Measurements from ENCODE around the gene TIMMDC1.
"Not testable (repeated sequence)": the region's sequence is repeated elsewhere in the genome, so short reads cannot be mapped to it uniquely, and the experiment has no call there.

TIMMDC1 gene

DNA sequence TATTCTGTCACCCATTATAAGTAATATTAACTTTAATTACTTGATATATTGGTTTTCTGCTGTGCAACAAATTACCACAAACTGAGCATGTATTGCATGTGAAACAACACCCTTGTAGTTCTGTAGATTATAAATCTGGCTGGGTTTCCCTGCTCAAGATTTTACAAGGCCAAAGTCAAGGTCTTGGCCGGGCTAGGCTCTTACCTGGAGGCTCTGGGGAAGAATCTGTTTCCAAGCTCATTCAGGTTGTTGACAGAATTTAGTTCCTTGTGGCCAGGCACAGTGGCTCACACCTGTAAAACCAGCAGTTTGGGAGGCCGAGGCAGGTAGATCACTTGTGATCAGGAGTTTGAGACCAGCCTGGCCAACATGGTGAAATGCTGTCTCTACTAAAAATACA is 16.3 kb downstream of the TIMMDC1 start:
- DNase-seq, result no peak

GRCh38 chr3:119517112-119517511 is 18.8 kb downstream of the TIMMDC1 start:
- DNase-seq, result no peak

DNA sequence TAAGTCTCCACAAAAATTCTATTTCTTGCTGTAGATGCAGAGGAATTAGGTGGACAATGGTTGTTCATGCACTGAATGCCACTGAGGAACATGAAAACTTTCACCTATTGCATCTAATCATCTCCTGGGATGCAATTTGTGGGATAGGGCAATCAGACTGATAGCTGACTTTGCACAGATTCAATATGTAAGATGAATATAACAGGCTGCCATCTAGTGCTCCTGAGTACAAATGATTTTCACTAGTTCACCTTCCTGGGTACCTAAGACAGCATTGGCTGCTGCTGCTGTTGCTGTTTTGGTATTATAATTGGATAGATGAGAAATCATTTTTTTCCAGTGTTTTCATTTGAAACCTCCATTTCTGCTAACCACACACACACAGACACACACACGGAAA is 19.7 kb downstream of the TIMMDC1 start:
- DNase-seq, result no peak

DNA sequence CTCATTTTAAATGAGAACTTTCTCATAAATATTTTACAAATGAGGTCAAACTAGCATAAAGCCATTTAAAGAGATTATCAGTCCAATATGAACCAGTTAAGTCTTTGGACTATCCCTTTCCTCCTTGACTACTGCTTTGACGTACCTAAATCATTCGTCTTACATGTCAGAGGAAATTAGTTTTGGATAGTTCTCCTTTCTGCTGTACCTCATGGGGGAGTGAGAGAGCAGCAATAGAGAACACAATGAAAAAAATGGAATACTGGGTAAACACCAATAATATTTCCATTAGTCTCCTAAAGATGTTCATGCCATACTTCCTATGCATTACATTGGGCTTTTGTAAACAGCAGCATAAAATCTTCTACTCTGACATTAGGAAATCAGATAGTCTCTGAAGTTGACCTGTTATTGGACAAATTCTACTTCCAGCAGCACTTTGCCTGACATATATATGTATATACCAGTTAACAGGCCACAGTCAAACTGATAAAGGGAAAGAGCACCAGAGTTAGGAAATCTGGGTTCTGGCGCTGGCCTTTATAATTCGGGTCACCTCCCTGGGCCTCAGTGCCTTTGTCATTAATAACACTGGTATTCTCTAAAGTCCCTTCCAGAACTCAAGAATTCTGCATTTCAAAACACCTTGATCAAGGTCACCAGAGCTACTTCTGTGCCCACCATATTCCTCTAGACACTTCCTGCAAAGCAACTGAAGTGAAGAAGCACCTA is 26.8 kb downstream of the TIMMDC1 start:
- DNase-seq, result peak; percentile 23

- no peak for DNase-seq
Measured at GRCh38 chr3:119527714-119528113, 29.4 kb downstream of the TIMMDC1 start.

- DNase-seq, result no peak
Measured at GRCh38 chr3:119529883-119530282, 31.5 kb downstream of the TIMMDC1 start.

DNA sequence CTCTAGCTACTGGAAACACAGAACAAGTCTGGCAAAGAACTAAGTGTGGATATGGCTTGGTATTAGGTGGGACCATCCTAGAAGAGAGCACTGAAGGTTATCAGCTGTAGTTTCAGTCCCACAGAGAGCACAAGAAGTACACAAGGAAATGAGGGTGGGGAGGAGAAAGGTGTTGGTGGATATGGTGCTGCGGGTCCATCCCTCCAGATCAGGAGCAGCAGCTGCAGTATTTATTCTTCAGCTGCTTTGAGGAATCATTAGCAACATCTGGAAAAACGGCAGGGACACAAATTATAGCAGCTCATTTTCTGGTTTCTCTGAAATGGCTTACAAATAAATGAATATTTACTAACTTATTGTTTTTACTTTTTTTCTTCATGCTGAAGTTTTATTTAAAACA is 32.1 kb downstream of the TIMMDC1 start:
- no peak for DNase-seq

GRCh38 chr3:119531151-119531550 is 32.8 kb downstream of the TIMMDC1 start:
- DNase-seq, result no peak

DNA sequence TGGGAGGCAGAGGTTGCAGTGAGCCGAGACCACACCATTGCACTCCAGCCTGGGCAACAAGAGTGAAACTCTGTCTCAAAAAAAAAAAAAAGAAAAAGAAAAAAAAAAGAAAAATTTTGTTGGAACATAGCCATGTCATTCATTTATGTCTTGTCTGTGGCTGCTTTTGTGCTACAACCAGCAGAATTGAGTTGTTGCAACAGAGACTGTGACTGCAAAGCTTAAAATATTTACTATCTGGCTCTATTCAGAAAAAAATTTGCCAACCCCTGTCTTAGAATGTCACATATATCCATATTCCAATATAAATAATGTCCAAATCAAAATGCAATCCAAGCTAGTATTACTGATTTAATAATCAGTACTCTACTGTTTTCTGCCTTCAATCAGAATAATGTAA is 35.9 kb downstream of the TIMMDC1 start:
- no peak for DNase-seq

- DNase-seq, result no peak
Measured at GRCh38 chr3:119536757-119537156, 38.4 kb downstream of the TIMMDC1 start.

- no peak for DNase-seq
Measured at GRCh38 chr3:119538772-119539171, 40.4 kb downstream of the TIMMDC1 start.

GRCh38 chr3:119541547-119541946 is 43.2 kb downstream of the TIMMDC1 start:
- no peak for DNase-seq

DNA sequence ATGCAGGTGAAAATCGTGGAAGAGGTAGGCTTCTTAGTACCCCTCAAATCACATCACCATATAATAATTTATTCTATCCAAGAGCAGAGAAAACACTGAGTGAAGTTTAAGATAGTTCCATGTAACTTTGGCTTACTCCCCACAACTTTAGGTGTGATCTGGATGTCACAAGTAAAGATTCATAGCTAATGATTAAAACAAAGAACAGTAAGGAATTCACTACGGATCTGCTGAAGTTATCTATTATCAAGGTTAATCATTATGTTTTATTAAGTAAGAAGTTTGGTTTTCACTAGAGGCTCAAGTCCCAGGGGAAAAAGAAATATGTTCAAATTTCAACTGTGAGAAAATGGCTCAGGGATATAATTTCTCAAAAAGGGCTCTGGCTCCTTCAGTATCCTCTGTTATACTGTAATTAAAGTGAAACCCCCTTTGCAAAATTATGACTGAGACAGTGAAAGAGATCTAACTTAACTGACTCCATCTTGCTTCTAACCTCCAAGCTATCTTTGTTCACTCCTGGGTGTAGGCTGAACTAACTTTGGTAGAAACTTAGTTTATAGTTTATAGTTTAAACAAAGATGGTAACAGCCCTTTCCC is 43.9 kb downstream of the TIMMDC1 start:
- DNase-seq, result no peak

DNA sequence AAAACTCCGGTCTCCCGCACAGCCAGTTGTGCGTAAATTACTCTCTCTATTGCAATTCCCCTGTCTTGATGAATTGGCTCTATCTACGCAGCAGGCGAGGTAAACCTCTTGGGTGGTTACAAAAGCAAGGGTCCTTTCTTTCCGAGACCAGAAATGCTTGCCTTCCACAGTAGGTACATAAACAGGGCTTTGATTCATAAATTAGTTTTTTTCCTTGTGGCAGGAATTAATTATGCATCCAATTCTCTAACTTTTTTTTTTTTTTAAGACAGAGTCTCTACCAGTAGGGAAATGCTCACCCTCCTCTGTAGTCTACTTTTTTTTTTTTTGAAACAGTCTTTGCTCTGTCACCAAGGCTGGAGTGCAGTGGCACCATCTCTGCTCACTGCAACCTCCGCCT is 44.8 kb downstream of the TIMMDC1 start:
- DNase-seq, result no peak

DNA sequence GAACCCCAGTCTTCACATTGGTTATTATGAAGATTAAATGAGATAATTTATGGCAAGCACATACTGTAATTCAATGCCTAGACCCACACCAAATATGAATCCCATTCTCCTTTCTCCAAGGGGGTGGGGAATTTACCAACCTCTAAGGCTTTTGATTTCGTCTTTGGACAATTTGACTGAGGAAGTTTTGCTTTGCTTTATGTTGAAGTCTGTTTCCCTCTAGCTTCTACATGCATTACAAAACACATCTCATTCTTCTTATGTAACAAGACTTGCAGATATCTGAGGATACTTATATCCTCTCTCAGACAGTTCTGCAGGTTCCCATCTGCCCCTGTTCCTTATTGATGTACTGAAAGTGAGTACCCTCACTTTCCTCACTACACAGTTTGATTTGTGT is 48.9 kb downstream of the TIMMDC1 start:
- no peak for DNase-seq

DNA sequence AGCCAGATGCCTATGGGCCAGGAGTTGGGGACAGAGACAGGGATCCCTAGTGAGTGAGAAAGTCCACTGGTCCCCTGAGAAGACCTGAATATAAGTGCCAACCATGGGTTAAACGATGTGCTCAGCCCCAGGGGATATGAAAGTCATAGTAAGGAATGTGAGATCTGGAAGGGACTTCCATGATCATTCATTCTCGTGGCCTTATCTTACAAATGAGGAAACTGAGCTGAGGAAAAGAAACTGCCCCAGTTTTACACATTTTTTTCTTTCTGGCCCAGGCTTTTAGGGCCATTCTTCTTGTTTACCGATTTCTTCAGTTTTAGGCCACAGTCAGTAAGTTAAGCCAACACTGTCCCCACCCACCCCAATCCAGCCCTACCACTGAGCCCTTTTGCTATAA is 50.0 kb downstream of the TIMMDC1 start:
- no peak for DNase-seq

DNA sequence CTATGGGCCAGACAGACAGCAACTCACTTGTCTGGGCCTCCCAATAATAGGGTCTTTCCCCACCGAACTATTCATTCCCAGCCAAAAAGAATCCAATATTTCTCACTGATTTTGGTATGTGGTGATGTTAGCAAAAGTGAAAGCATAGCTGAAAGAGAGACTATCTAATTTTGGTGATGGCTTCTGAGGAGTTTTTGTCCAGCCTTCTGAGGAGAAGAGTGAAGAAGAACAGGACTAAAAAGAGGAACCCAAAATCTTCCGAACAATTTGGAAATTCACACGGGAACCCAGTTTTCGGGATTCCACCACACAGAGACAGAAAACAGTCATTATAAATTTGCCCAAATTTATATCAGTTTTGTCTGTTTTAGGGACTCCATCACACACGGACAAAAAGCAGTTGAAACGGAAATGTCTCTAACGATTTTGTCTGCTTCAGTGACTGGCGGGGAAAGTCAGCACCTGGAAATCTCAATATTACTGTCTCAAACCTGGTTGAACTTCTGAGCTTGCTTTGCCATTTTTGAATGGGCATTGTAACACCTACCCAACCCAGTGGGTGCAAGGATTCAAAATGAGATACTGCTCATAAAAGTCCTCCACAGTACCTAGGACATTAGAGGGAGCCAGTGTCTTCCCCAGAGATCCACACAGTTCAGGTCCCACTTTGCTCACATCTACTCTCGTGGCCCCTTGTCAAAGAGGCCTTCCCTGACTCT is 52.0 kb downstream of the TIMMDC1 start:
- no peak for DNase-seq

- no peak for DNase-seq
Measured at GRCh38 chr3:119551598-119551997, 53.3 kb downstream of the TIMMDC1 start.

GRCh38 chr3:119552928-119553327 is 54.6 kb downstream of the TIMMDC1 start:
- not testable (repeated sequence) for DNase-seq

- no peak for DNase-seq
Measured at GRCh38 chr3:119553823-119554415, 55.6 kb downstream of the TIMMDC1 start.

DNA sequence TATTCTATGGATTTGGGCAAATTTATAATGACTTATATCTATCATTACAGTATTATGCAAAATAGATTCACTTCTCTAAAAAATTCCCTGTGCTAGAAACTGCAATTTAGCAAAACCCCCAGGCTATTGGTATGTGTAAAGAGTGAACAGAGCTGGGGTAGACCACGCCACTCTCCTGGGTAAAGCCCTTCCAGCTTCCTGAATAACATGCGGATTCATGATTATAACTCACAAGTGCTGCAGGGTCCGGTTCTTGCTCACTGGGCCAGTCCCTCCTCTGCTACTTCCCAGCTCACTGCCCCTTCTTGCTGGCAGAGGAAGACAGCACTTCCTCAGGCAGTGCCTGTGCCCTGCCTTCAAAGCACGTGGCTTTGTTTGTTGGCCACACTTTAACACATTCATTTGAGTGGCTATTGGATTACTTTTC is 57.0 kb downstream of the TIMMDC1 start:
- DNase-seq, result no peak

DNA sequence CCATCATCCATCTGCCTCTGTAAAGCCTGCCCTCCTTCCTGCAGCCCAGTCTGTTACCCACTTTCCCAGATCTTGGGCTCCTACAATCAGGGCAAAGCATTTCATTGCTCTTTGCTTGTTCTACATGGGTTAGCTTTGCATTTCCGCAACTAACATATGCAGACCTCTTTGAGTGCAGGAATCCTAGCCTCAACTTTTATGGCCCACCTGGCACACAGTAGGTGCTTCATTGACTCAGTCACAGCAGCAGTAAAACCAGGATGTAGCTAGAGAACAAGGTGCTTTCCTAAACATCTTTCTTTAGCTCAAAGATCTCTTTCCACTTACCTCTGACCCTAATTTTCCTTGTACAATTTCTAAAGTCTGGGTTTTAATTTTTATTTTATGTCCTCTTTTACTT is 57.6 kb downstream of the TIMMDC1 start:
- no peak for DNase-seq

- DNase-seq, result no peak
Measured at GRCh38 chr3:119557192-119557876, 59.0 kb downstream of the TIMMDC1 start.
